Activated CD4-positive, alpha-beta T cell treated with anti-CD3 and anti-CD28 coated beads for 36 hours (primary cell): ENCODE data around the gene RAB30. TPM values are rescaled to one million over a fixed set of nuclear protein-coding genes. Genes with fewer than 3 reads are reported as not detected.

Source experiments
- ATAC-seq: fragments of 200-7000 bp; cut with Tn5 transposase; one replicate; pipeline ENCODE4 v1.10.0; 2021; ENCODE audit warnings: mild to moderate bottlenecking, moderate library complexity
- CTCF ChIA-PET: fragments of 350-600 bp; sonication (Branson Sonifier 250); formaldehyde crosslinking; loops from one replicate; lab custom pipeline; 2021; ENCODE audit warnings: antibody characterized with exemption; lab: Charles Lee
- POLR2A ChIA-PET: fragments of 350-600 bp; sonication (Branson Sonifier 250); formaldehyde crosslinking; loops from one replicate; lab custom pipeline; 2021; ENCODE audit warnings: antibody characterized with exemption, inconsistent platforms; lab: Charles Lee
- DNase-seq: peaks from one replicate; pipeline ENCODE4 v3.0.0-alpha.2; 2020
- H3K27ac Mint-ChIP-seq: one replicate; pipeline ENCODE4 v1.8.0; 2021; ENCODE audit warnings: mixed read lengths
- H3K27me3 Mint-ChIP-seq: one replicate; pipeline ENCODE4 v1.8.0; 2021; ENCODE audit warnings: mixed read lengths
- H3K36me3 Mint-ChIP-seq: one replicate; pipeline ENCODE4 v1.8.0; 2021; ENCODE audit warnings: low read depth, mixed read lengths
- H3K4me1 Mint-ChIP-seq: one replicate; pipeline ENCODE4 v1.8.0; 2021; ENCODE audit warnings: mixed read lengths
- H3K4me3 Mint-ChIP-seq: one replicate; pipeline ENCODE4 v1.8.0; 2021; ENCODE audit warnings: mild to moderate bottlenecking, moderate library complexity, mixed read lengths
- H3K9me3 Mint-ChIP-seq: one replicate; pipeline ENCODE4 v1.8.0; 2021; ENCODE audit warnings: low read depth, mixed read lengths
- intact Hi-C, 2 experiments: fragments of 100-400 bp; cut with DNase I in 1 of 2; cut with micrococcal nuclease in 1 of 2; formaldehyde crosslinking; loops; one replicate each; pipeline versions ENCODE4 v1.14.2 to v1.15.1; 2022 to 2024; cut with DNase I, micrococcal nuclease
- total RNA-seq, 2 experiments: library from RNA; stranded (reverse); gene quantifications; one replicate each; pipeline ENCODE4 v1.2.3, GENCODE V29; 2021

The RAB30 gene
- total RNA-seq, 2 experiments from 2014 or later: 11.4 to 13.2 TPM

DNA sequence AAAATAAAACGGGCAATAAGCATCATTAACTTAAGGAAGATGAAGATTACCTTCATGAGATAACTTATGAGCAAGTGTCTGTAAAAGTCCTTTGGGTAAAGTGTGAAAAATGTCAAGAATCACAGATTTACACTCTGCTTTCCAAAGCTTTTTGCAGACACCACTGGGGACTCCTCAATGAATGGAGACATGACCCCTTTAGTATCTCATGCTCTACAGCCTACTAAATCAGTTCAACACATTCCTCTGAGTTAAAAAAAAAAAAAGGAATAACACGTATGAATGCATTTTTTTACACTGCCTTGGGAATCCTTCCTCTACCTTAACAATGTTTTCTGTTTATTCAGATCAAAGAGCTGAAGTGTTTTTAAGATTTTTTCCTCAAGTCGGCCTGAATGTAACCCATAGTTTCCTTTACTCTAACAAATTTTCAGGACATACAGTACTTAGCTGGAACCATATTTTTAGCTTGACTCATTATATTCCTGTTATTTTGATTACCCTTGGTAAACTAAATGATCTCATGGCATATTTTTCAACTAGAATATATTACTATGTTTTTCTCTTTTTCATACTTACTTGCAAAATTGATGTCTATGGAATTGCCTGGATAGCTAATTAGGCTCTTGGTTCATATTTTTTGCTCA, 25.9 kb upstream of the RAB30 start:
- POLR2A ChIA-PET: no interaction called here
- H3K4me1 Mint-ChIP-seq: no peaks in the 10 kb centered on the region
- no peak overlapping the region for H3K4me3 Mint-ChIP-seq

DNA sequence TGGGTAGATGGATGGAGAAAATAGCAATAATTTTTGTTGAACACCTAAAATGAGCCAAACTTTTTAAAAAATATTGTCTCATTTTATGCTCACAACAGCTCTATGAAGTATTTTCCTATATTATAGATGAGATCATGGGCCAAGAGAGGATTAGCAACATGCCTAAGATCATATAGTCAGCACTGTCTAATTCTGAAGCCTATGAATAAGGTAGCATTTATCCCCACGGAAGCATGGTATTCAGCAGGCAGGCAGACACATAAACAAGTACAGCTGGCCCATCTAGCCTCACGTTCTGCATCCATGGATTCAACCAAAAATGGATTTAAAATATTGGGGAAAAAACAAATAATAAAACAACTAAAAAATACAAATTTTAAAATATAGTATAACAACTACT, 21.9 kb upstream of the RAB30 start:
- H3K27ac Mint-ChIP-seq: no peak overlapping the region
- ATAC-seq: no peak
- DNase-seq: no peak

More for the DNA sequence above, 25.9 kb upstream of the RAB30 start:
- DNase-seq (no peak), ATAC-seq (no peak)
- H3K9me3 Mint-ChIP-seq: no peaks in the 10 kb centered on the region
- CTCF ChIA-PET: interaction anchor here (0.7 to 1.4 kb wide), 5 partner anchors 9 to 195 kb away, joined by 3 to 4 read pairs (median 3); no protein-coding TSS in a partner anchor
- no peaks in the 10 kb centered on the region for H3K36me3 Mint-ChIP-seq
- intact Hi-C loops: no loop called here
- no peak overlapping the region for H3K27ac Mint-ChIP-seq
- no peaks in the 10 kb centered on the region for H3K27me3 Mint-ChIP-seq

DNA sequence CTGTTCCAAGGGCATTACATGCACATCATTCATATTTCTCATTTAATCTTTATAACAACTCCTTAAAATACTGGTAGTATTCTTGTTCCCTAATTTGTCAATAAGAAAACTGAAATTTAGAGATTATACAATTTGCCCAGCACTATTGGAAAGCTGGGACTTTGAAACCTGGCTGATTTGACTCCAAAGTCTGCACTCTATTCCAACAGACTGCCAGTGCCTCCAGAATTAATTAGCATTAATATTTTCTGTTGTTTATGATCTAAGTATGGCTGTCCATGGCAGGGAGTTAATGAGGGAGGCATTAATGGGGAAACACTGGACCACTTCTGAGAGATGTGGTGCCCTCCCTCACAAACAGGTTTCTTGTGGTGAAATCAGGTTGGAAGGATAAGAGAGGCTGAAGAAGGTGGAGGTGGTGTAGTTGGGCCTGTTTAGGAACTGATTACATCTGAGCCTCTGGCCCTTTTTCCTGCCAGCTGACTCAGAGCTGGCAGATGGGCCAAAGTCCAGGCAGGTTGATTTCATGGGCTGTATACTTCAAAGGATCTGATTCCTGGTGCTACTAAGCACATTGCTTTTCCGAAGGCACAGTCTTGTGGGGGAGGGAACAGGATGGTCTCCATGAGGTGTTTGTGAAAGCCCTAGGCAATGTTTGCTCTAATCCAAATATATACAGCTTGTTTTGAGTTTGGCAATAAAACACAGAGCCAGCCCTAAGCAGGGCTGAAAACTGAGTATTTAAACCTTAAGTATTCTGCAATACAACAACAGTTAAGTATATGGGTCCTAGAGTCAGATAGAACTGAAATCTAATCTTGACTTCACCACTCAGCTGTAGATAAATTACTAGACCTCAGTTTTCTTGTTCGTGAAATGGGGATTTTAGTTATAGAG, 21.0 kb upstream of the RAB30 start:
- Mint-ChIP-seq H3K9me3 (no peaks in the 10 kb centered on the region), H3K4me1 (peaks cover 2% of the 10 kb centered on the region), H3K27ac (no peak overlapping the region), H3K36me3 (no peaks in the 10 kb centered on the region), H3K27me3 (no peaks in the 10 kb centered on the region), H3K4me3 (no peak overlapping the region)
- no peak for DNase-seq
- POLR2A ChIA-PET: no interaction called here
- intact Hi-C loops: no loop called here
- ATAC-seq: no peak
- CTCF ChIA-PET: interaction anchor here (0.7 to 1.4 kb wide), 2 partner anchors 87 to 112 kb away, joined by 3 read pairs; no protein-coding TSS in a partner anchor

More for the DNA sequence above, 21.9 kb upstream of the RAB30 start:
- Mint-ChIP-seq H3K27me3 (no peaks in the 10 kb centered on the region), H3K9me3 (no peaks in the 10 kb centered on the region), H3K4me1 (peaks cover 2% of the 10 kb centered on the region), H3K36me3 (no peaks in the 10 kb centered on the region), H3K4me3 (no peak overlapping the region)
- POLR2A ChIA-PET: no interaction called here
- intact Hi-C loops: no loop called here
- CTCF ChIA-PET: no interaction called here

DNA sequence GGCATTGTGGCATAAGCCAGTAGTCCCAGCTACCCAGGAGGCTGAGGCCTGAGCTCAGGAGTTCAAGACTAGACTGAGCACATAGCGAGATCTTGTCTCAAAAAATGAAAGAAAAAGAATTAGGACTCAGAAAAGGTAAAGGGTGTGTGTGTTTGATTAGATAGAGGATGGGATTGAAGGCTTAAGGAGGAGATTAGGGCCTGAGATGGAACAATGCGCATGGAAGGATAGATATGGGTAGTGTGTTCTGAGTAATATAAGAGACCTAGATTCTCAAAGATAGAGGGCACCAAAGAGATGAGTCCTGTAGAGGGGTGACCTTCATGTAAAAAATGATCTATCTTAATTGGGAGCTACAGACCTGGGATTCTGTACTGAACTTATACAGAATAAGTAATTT, 17.3 kb upstream of the RAB30 start:
- intact Hi-C loops: loop anchor here in 1 of 2 experiments (5.0 kb wide), 1 partner anchor 163 kb away; no protein-coding TSS in a partner anchor
- no peak overlapping the region for H3K27ac Mint-ChIP-seq
- POLR2A ChIA-PET: no interaction called here

GRCh38 chr11:83087035-83087434, 15.3 kb upstream of the RAB30 start:
- CTCF ChIA-PET: interaction anchor here (0.6 to 1.1 kb wide), 2 partner anchors 67 to 705 kb away, joined by 3 read pairs; no protein-coding TSS in a partner anchor
- Mint-ChIP-seq H3K27ac (no peak overlapping the region), H3K4me1 (peaks cover 20% of the 10 kb centered on the region)

More for the DNA sequence above, 17.3 kb upstream of the RAB30 start:
- H3K4me1 Mint-ChIP-seq: peaks cover 18% of the 10 kb centered on the region
- no peaks in the 10 kb centered on the region for H3K9me3 Mint-ChIP-seq
- DNase-seq: no peak
- no peaks in the 10 kb centered on the region for H3K36me3 Mint-ChIP-seq
- CTCF ChIA-PET: interaction anchor here (0.6 to 1.5 kb wide), 7 partner anchors 9 to 739 kb away, joined by 3 to 4 read pairs (median 3); no protein-coding TSS in a partner anchor
- H3K27me3 Mint-ChIP-seq: no peaks in the 10 kb centered on the region
- no peak overlapping the region for H3K4me3 Mint-ChIP-seq
- peak; percentile 77 for ATAC-seq

DNA sequence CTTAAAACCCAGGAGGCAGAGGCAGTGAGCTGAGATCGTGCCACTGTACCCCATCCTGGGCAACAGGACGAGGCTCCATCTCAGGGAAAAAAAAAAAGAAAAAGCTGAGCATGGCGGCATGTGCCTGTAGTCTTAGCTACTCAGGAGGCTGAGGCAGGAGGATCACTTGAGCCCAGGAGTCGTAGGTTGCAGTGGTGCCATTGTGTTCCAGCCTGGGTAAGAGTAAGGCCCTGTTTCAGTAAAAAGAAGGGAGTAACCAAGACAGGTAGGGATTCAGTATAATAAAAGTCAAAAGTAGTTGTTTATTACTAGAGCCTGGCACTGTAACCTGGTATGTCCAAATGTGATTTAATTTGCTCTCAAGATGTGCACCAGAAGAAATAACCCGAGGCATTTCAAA, 8.1 kb upstream of the RAB30 start:
- CTCF ChIA-PET: no interaction called here

More at GRCh38 chr11:83087035-83087434, 15.3 kb upstream of the RAB30 start:
- no peak overlapping the region for H3K4me3 Mint-ChIP-seq
- no peaks in the 10 kb centered on the region for H3K27me3 Mint-ChIP-seq
- POLR2A ChIA-PET: no interaction called here
- intact Hi-C loops: loop anchor here in 1 of 2 experiments (5.0 kb wide), 1 partner anchor 165 kb away; no protein-coding TSS in a partner anchor
- DNase-seq (no peak), ATAC-seq (peak; percentile 18)
- peaks cover 4% of the 10 kb centered on the region for H3K36me3 Mint-ChIP-seq
- H3K9me3 Mint-ChIP-seq: no peaks in the 10 kb centered on the region

DNA sequence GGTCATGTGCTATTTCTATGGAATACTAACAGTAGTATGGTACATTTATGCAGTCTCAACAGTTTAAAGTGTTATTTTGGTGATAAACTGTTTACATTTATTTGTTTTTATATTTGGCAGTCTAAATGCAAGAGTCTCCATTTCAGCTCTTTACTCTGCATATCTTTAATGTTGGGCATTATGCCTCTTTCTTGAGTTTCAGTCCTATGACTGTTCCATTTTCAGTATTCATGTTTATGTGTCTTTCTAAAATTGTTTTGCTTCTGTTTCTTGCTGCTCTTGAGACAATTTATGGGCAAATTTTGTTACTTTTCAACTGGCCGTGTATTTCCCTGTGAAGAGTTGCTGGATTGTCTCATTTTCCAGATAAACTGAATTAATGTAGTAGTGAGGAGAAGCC, 6.6 kb upstream of the RAB30 start:
- no peak overlapping the region for H3K4me3 Mint-ChIP-seq
- CTCF ChIA-PET: no interaction called here
- H3K9me3 Mint-ChIP-seq: no peaks in the 10 kb centered on the region
- H3K4me1 Mint-ChIP-seq: peaks cover 39% of the 10 kb centered on the region
- H3K36me3 Mint-ChIP-seq: peaks cover 26% of the 10 kb centered on the region
- POLR2A ChIA-PET: no interaction called here
- DNase-seq (no peak), ATAC-seq (no peak)
- intact Hi-C loops: loop anchor here in 1 of 2 experiments (2.0 kb wide), 1 partner anchor 23 kb away; no protein-coding TSS in a partner anchor
- no peak overlapping the region for H3K27ac Mint-ChIP-seq
- no peaks in the 10 kb centered on the region for H3K27me3 Mint-ChIP-seq

More for the DNA sequence above, 8.1 kb upstream of the RAB30 start:
- POLR2A ChIA-PET: no interaction called here
- Mint-ChIP-seq H3K9me3 (no peaks in the 10 kb centered on the region), H3K36me3 (peaks cover 25% of the 10 kb centered on the region), H3K27me3 (no peaks in the 10 kb centered on the region), H3K4me1 (peaks cover 26% of the 10 kb centered on the region), H3K27ac (no peak overlapping the region), H3K4me3 (no peak overlapping the region)
- intact Hi-C loops: loop anchor here in 1 of 2 experiments (2.0 kb wide), 1 partner anchor 21 kb away; no protein-coding TSS in a partner anchor
- ATAC-seq: no peak
- DNase-seq: no peak

DNA sequence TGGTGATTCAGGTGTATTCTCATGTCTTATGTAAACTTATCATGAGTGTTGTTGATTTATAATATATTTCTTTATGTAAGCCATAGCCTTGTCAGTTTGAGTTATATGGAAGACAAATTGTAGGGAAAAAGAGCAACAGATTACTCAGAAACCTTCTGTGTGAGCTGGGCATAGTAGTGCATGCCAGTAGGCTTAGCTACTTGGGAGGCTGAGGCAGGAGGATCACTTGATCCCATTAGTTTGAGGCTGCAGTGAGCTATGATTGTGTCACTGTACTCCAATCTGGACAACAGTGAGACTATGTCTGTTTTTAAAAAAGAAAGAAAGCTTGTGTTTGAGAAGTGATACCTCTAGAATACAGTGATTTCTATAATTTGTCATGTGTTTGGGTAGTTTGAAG, 2.2 kb upstream of the RAB30 start:
- intact Hi-C loops: no loop called here

GRCh38 chr11:83073258-83073657, 1.6 kb upstream of the RAB30 start:
- CTCF ChIA-PET: interaction anchor here (0.5 to 2.7 kb wide), 2 partner anchors 83 to 172 kb away, joined by 3 to 6 read pairs; partner anchors contain the start of genes DDIAS and PCF11
- Mint-ChIP-seq H3K4me1 (peaks cover 32% of the 10 kb centered on the region), H3K9me3 (no peaks in the 10 kb centered on the region), H3K4me3 (no peak overlapping the region), H3K27ac (no peak overlapping the region), H3K27me3 (no peaks in the 10 kb centered on the region), H3K36me3 (peaks cover 18% of the 10 kb centered on the region)
- POLR2A ChIA-PET: interaction anchor here (0.6 kb wide), 1 partner anchor 88 kb away, joined by 6 read pairs; no protein-coding TSS in a partner anchor
- DNase-seq: no peak
- ATAC-seq: no peak
- intact Hi-C loops: no loop called here

More for the DNA sequence above, 2.2 kb upstream of the RAB30 start:
- Mint-ChIP-seq H3K4me3 (no peak overlapping the region), H3K27me3 (no peaks in the 10 kb centered on the region), H3K9me3 (no peaks in the 10 kb centered on the region), H3K27ac (no peak overlapping the region), H3K4me1 (peaks cover 31% of the 10 kb centered on the region), H3K36me3 (peaks cover 17% of the 10 kb centered on the region)
- ChIA-PET POLR2A (interaction anchor here (1.0 to 2.2 kb wide), 2 partner anchors 83 to 174 kb away, joined by 3 to 9 read pairs; partner anchors contain the start of genes PCF11 and PRCP), CTCF (interaction anchor here (0.5 to 2.7 kb wide), 4 partner anchors 83 to 210 kb away, joined by 3 to 6 read pairs (median 4); partner anchors contain the start of genes DDIAS and PCF11)
- DNase-seq (no peak), ATAC-seq (no peak)

DNA sequence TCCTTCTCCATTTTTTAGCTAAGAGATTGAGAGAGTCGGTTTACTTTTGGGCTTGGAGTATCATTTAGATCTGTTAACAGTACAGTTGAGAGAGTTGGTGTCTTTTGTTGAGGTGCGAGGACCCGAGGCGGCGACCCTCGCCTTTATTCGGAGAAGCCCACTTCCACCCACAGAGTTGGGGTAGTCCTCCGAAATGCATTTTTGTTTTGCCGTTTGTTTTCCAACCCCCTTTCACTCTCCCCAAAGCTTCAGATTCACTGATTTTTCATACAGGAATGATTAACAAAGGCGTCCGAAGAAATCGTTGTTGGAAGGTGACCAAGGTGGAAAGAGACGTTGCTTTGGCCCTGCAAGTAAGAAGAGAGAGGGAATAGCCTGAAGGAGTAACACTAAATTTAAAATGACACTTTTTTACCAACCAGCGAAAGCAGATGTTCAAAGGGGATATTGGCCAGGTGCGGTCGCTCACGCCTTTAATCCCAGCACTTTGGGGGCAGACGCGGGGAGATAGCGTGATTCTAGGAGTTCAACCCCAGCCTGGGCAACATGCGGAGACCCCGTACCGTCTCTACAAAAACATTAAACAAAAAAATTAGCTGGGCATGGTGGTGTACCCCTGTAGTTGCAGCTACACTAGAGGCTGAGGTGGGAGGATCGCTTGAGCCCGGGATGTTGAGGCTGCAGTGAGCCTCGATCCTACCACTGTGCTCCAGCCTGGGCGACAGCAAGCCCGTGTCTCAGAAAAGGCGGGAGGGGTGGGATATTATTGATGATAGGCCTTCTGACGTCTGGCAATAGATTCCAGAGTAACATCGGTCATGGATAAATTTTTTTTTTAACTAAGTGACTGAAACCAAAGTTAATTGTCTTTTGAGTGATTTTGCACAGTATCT, 899 bp upstream of the RAB30 start:
- Mint-ChIP-seq H3K4me3 (no peak overlapping the region), H3K4me1 (peaks cover 29% of the 10 kb centered on the region), H3K27me3 (no peaks in the 10 kb centered on the region), H3K36me3 (peaks cover 19% of the 10 kb centered on the region), H3K27ac (no peak overlapping the region), H3K9me3 (no peaks in the 10 kb centered on the region)
- intact Hi-C loops: loop anchor here (1.0 kb wide), 2 partner anchors 84 to 214 kb away; partner anchors contain the start of gene CCDC90B (in 1 of the 2)
- DNase-seq (peak; percentile 27), ATAC-seq (no peak)
- CTCF ChIA-PET: interaction anchor here (0.6 to 2.7 kb wide), 8 partner anchors 10 to 171 kb away, joined by 3 to 14 read pairs (median 4); partner anchors contain the start of genes DDIAS and PCF11
- POLR2A ChIA-PET: interaction anchor here (0.6 to 2.3 kb wide), 5 partner anchors 65 to 172 kb away, joined by 3 to 12 read pairs (median 6); partner anchors contain the start of genes DDIAS and PRCP
